K562 (cell line): Measurements from ENCODE around the gene SLC39A12. TPM values are rescaled to one million over a fixed set of nuclear protein-coding genes. Genes with fewer than 3 reads are reported as not detected.

Source experiments
- ATAC-seq: fragments of 200-7000 bp; cut with Tn5 transposase; 3 replicates; pipeline ENCODE4 v1.9.1; 2020; ENCODE audit warnings: moderate library complexity
- BruUV-seq: library from RNA; stranded (reverse); fragments of 400-500 nt; replicated peaks from 2 replicates; lab custom pipeline; 2021; lab: Mats Ljungman, UMichigan
- CTCF ChIA-PET: fragments of 300-600 bp; formaldehyde crosslinking; extraction: SDS; loops from one replicate; lab custom pipeline; 2021; ENCODE audit warnings: low intra/inter-chr PET ratio; lab: Yijun Ruan, JAX
- POLR2A ChIA-PET: fragments of 300-600, 350-650 bp; sonication (Branson Sonifier 250); formaldehyde crosslinking; extraction: SDS; loops from one replicate; lab custom pipeline; 2021; ENCODE audit warnings: antibody characterized with exemption, inconsistent platforms; lab: Yijun Ruan, JAX
- DNase-seq, 4 experiments: peaks; one replicate each; pipeline versions ENCODE4 v3.0.0 to v3.0.0-alpha.2; 2011 to 2018; ENCODE audit warnings: low spot score in 3 of 4, mixed read lengths in 3 of 4; ENCODE audit errors: extremely low read depth in 1 of 4
- FAIRE-seq: peaks from 2 replicates; lab custom pipeline; 2011; peaks lifted over from hg19 to GRCh38; lab: Jason Lieb, UNC
- H2AFZ ChIP-seq: 2 replicates; pipeline ENCODE4 v1.6.0; 2011; ENCODE audit warnings: low read depth, low read length, control low read depth, inconsistent platforms
- H3K27ac ChIP-seq: fragments of 200-600 bp; 3 replicates; pipeline ENCODE4 v1.8.0; 2011; ENCODE audit warnings: low read depth, mild to moderate bottlenecking, control low read depth, inconsistent platforms, low read length, moderate library complexity, mixed read lengths; ENCODE audit errors: extremely low read depth
- H3K27me3 ChIP-seq, 2 experiments: fragments of 300-600 bp in 1 of 2; 2 replicates in 1 of 2; 3 replicates in 1 of 2; pipeline versions ENCODE4 v1.6.0 to v1.8.0; 2011; ENCODE audit warnings: inconsistent platforms in 2 of 2, low read length in 2 of 2, mild to moderate bottlenecking in 1 of 2, mixed read lengths in 1 of 2, moderate library complexity in 1 of 2; ENCODE audit not compliant: control insufficient read depth in 2 of 2, insufficient read depth in 2 of 2
- H3K36me3 ChIP-seq: fragments of 300-600 bp; 3 replicates; pipeline ENCODE4 v1.8.0; 2011; ENCODE audit warnings: mild to moderate bottlenecking, low read length, inconsistent platforms; ENCODE audit not compliant: control insufficient read depth, insufficient read depth
- H3K4me1 ChIP-seq, 2 experiments: fragments of 200-600 bp in 1 of 2; replicated peaks in 1 of 2; 2 replicates in 1 of 2; 3 replicates in 1 of 2; pipeline versions ENCODE4 v1.5.1 to v1.8.0; 2011; ENCODE audit warnings: inconsistent platforms in 2 of 2, low read length in 2 of 2, mild to moderate bottlenecking in 1 of 2, mixed read lengths in 1 of 2, moderate library complexity in 1 of 2; ENCODE audit not compliant: control insufficient read depth in 2 of 2, insufficient read depth in 2 of 2
- H3K4me2 ChIP-seq: 2 replicates; pipeline ENCODE4 v1.6.1; 2011; ENCODE audit warnings: low read length, control low read depth, inconsistent platforms, mixed read lengths; ENCODE audit not compliant: insufficient read depth
- H3K4me3 ChIP-seq: fragments of 200-600 bp; sonication (generic), shearing (Covaris generic); 2 replicates; pipeline ENCODE4 v1.5.1; 2016; ENCODE audit warnings: control low read depth, inconsistent platforms
- H3K79me2 ChIP-seq: fragments of 200-600 bp; 3 replicates; pipeline ENCODE4 v1.8.0; 2011; ENCODE audit warnings: low read length, inconsistent platforms; ENCODE audit not compliant: control insufficient read depth, insufficient read depth
- H3K9ac ChIP-seq, 2 experiments: 2 replicates each; pipeline versions ENCODE4 v1.6.0 to v1.6.1; 2011; ENCODE audit warnings: low read depth in 2 of 2, low read length in 2 of 2, control low read depth in 1 of 2, inconsistent platforms in 1 of 2, mild to moderate bottlenecking in 1 of 2, mixed read lengths in 1 of 2; ENCODE audit not compliant: insufficient read depth in 1 of 2
- H3K9me1 ChIP-seq: one replicate; pipeline ENCODE4 v1.6.0; 2011; ENCODE audit warnings: inconsistent platforms, mild to moderate bottlenecking, low read length, moderate library complexity; ENCODE audit not compliant: control insufficient read depth, insufficient read depth
- H3K9me3 ChIP-seq: replicated peaks from 2 replicates; pipeline ENCODE4 v1.5.1; 2011; ENCODE audit warnings: low read depth, low read length, inconsistent platforms; ENCODE audit not compliant: control insufficient read depth, insufficient read depth
- H4K20me1 ChIP-seq: replicated peaks from 2 replicates; pipeline ENCODE4 v1.6.1; 2011; ENCODE audit warnings: low read length, inconsistent platforms, mixed read lengths; ENCODE audit not compliant: control insufficient read depth, insufficient read depth
- E2F3 ChIP-seq: fragments of 250-450 bp; sonication (Bioruptor Pico); IDR thresholded peaks from 2 replicates; pipeline ENCODE4 v1.4.0; 2020; ENCODE audit warnings: mild to moderate bottlenecking
- FOXJ3 ChIP-seq: sonication (generic); formaldehyde crosslinking; IDR thresholded peaks from 2 replicates; pipeline ENCODE4 v1.4.0; 2020; ENCODE audit warnings: mild to moderate bottlenecking, missing genetic modification reagents
- LCOR ChIP-seq: sonication (generic); formaldehyde crosslinking; IDR thresholded peaks from 2 replicates; pipeline ENCODE4 v1.8.0; 2022; ENCODE audit warnings: mild to moderate bottlenecking, missing genetic modification reagents
- NR2C2 ChIP-seq, 2 experiments: fragments of 200-800 bp in 1 of 2; sonication (Bioruptor generic) in 1 of 2; sonication (generic) in 1 of 2; formaldehyde crosslinking in 1 of 2; IDR thresholded peaks; 2 replicates each; pipeline versions ENCODE4 v1.6.1 to v1.8.0; 2016 to 2022; ENCODE audit warnings: mild to moderate bottlenecking in 1 of 2, missing compliant biosample characterization in 1 of 2, missing genetic modification characterization in 1 of 2, missing genetic modification reagents in 1 of 2
- PHB2 ChIP-seq: fragments of 450-650 bp; IDR thresholded peaks from 2 replicates; pipeline ENCODE4 v1.6.1; 2017; ENCODE audit warnings: low read depth
- ZNF124 ChIP-seq: sonication (generic); formaldehyde crosslinking; IDR thresholded peaks from 2 replicates; pipeline ENCODE4 v1.8.1; 2022; ENCODE audit warnings: missing genetic modification reagents
- ZNF431 ChIP-seq: sonication (generic); formaldehyde crosslinking; IDR thresholded peaks from 2 replicates; pipeline ENCODE4 v1.8.0; 2022; ENCODE audit warnings: mild to moderate bottlenecking, missing genetic modification reagents
- WGBS: fragments of 100-300 bp; shearing (Covaris generic); methylation state at CpG from one replicate; pipeline ENCODE4 v1.1.6; 2016; ENCODE audit warnings: low coverage, mixed read lengths; ENCODE audit not compliant: insufficient coverage; ENCODE audit errors: missing lambda C conversion rate; 5-methylcytosine and 5-hydroxymethylcytosine counted together
- in situ Hi-C: fragments of 300-500 bp; cut with MboI; formaldehyde crosslinking; loops from 4 replicates; pipeline ENCODE4 v1.15.0; 2018; ENCODE audit warnings: inconsistent platforms, mixed read lengths
- intact Hi-C: fragments of 100-400 bp; cut with micrococcal nuclease; formaldehyde crosslinking; loops from 2 replicates; pipeline ENCODE4 v1.14.2; 2022
- polyA plus RNA-seq, 8 experiments: library from polyadenylated mRNA; depleted of rRNA in 4 of 8; stranded (reverse) in 5 of 8; unstranded in 3 of 8; fragments of >200 nt; fragmentation: Nextera tagmentation in 2 of 8; fragmentation: Illumina TruSeq in 1 of 8; extraction: Ambion mirVana in 2 of 8; extraction: Trizol in 1 of 8; gene quantifications; 2 replicates each; pipeline versions ENCODE4 v1.2.1 to v1.2.3, GENCODE V29; 2011 to 2014; ENCODE audit warnings: inconsistent platforms in 1 of 8, missing spikeins in 1 of 8
- total RNA-seq, 7 experiments: library from RNA; depleted of rRNA in 6 of 7; stranded (reverse); fragments of >200 nt in 6 of 7; fragmentation: Illumina TruSeq in 2 of 7; extraction: Trizol in 2 of 7; gene quantifications; 2 replicates each; pipeline versions ENCODE4 v1.2.1 to v1.2.3, GENCODE V29; 2011 to 2021; ENCODE audit warnings: low replicate concordance in 1 of 7
- TF ChIP-seq, protein P1 (sequence below): sonication (generic); formaldehyde crosslinking; IDR thresholded peaks from 2 replicates; pipeline ENCODE4 v1.4.0; 2020; ENCODE audit warnings: mild to moderate bottlenecking, missing genetic modification reagents
- TF ChIP-seq, protein P2 (sequence below): fragments of 450-650 bp; formaldehyde crosslinking; IDR thresholded peaks from 2 replicates; pipeline ENCODE4 v1.4.0; 2022; ENCODE audit warnings: missing genetic modification characterization
- TF ChIP-seq, protein P3 (sequence below): fragments of 450-650 bp; IDR thresholded peaks from 2 replicates; pipeline ENCODE4 v1.6.1; 2014; ENCODE audit warnings: low read depth, mild to moderate bottlenecking, moderate library complexity, borderline replicate concordance

SLC39A12 gene
- total and polyA plus RNA-seq, 9 of the 15 experiments (the other 6 are each of a cell fraction or from before 2014, with no cell fraction given) = not detected

DNA sequence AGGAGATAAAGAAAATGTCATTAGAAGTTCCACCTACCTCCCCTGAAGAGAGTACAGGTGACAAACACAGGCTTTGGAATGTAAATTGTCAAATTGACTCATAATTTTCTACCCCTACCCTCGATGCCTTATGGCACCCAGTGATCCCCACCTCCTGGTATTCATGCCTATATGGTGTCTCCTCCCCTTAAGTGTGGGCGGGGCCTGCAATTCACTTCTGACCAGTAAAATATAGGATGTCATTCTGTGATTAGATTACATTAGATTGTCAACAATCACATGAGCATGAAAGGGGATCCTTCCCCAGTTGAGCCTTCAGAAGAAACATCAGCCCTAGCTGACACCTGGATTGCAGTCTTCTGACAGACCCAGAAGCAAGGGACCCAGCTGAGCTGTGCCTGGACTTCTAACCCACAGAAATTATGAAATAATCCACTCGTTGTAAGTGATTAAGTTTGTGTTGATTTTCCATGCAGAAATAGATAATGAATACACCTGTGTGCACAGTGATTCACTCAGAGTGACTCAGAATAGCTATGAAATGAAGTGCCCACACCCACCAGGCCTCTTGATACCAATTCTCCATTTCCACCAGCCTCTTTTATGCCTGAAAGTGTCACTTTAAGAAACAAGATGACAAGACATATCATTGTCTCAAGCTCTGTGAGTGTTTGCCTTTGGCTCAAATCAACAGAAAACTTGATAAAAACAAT lies 8.5 kb upstream of the SLC39A12 start:
- H3K27me3 ChIP-seq = no peaks in the 10 kb centered on the region
- H3K4me1 ChIP-seq = no peaks in the 10 kb centered on the region
- H2AFZ ChIP-seq = no peak overlapping the region
- H3K79me2 ChIP-seq = no peaks in the 10 kb centered on the region
- intact Hi-C loops (no loop called here), in situ Hi-C loops (no loop called here)
- FAIRE-seq (no peak), ATAC-seq (no peak), DNase-seq (no peak)
- CTCF ChIA-PET = no interaction called here
- TF ChIP-seq E2F3 (CRISPR knock-in tag) = no peak
- TF ChIP-seq FOXJ3 (CRISPR knock-in tag) = no peak
- no peak for TF ChIP-seq ZNF124 (CRISPR knock-in tag)
- TF ChIP-seq PHB2 = no peak
- TF ChIP-seq, protein P1, sequence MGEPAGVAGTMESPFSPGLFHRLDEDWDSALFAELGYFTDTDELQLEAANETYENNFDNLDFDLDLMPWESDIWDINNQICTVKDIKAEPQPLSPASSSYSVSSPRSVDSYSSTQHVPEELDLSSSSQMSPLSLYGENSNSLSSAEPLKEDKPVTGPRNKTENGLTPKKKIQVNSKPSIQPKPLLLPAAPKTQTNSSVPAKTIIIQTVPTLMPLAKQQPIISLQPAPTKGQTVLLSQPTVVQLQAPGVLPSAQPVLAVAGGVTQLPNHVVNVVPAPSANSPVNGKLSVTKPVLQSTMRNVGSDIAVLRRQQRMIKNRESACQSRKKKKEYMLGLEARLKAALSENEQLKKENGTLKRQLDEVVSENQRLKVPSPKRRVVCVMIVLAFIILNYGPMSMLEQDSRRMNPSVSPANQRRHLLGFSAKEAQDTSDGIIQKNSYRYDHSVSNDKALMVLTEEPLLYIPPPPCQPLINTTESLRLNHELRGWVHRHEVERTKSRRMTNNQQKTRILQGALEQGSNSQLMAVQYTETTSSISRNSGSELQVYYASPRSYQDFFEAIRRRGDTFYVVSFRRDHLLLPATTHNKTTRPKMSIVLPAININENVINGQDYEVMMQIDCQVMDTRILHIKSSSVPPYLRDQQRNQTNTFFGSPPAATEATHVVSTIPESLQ (CRISPR knock-in tag) = no peak
- TF ChIP-seq NR2C2 (CRISPR knock-in tag; IDR thresholded peaks at IDR 0.05) = no peak
- no peak for TF ChIP-seq NR2C2 (tag; IDR thresholded peaks at IDR 0.05)
- TF ChIP-seq LCOR (CRISPR knock-in tag) = no peak
- TF ChIP-seq, protein P2, sequence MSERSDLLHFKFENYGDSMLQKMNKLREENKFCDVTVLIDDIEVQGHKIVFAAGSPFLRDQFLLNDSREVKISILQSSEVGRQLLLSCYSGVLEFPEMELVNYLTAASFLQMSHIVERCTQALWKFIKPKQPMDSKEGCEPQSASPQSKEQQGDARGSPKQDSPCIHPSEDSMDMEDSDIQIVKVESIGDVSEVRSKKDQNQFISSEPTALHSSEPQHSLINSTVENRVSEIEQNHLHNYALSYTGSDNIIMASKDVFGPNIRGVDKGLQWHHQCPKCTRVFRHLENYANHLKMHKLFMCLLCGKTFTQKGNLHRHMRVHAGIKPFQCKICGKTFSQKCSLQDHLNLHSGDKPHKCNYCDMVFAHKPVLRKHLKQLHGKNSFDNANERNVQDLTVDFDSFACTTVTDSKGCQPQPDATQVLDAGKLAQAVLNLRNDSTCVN (CRISPR knock-in tag) = no peak
- TF ChIP-seq ZNF431 (CRISPR knock-in tag) = no peak
- TF ChIP-seq, protein P3, sequence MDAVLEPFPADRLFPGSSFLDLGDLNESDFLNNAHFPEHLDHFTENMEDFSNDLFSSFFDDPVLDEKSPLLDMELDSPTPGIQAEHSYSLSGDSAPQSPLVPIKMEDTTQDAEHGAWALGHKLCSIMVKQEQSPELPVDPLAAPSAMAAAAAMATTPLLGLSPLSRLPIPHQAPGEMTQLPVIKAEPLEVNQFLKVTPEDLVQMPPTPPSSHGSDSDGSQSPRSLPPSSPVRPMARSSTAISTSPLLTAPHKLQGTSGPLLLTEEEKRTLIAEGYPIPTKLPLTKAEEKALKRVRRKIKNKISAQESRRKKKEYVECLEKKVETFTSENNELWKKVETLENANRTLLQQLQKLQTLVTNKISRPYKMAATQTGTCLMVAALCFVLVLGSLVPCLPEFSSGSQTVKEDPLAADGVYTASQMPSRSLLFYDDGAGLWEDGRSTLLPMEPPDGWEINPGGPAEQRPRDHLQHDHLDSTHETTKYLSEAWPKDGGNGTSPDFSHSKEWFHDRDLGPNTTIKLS = no peak
- no peak overlapping the region for H3K9ac ChIP-seq
- no peaks in the 10 kb centered on the region for H3K9me3 ChIP-seq
- WGBS = 3% methylated on average over 3 of the region's 3 CpGs
- no peaks in the 10 kb centered on the region for H3K36me3 ChIP-seq
- H3K4me3 ChIP-seq = no peak overlapping the region
- no peak overlapping the region for H3K27ac ChIP-seq
- POLR2A ChIA-PET = interaction anchor here (1.0 kb wide), 1 partner anchor 8 kb away, joined by 3 read pairs; the partner anchor contains the start of gene SLC39A12
- H3K9me1 ChIP-seq = no peaks in the 10 kb centered on the region
- no TSS peak for BruUV-seq
- H4K20me1 ChIP-seq = no peaks in the 10 kb centered on the region
- H3K4me2 ChIP-seq = no peak overlapping the region
